Epithelial cell of esophagus (primary cell): ENCODE measurements around the gene NUDT1.

Experiments used
- DNase-seq: peaks from one replicate; pipeline ENCODE4 v3.0.0; 2010; ENCODE audit warnings: low read depth
- H3K4me3 ChIP-seq: 2 replicates; pipeline ENCODE4 v1.5.1; 2011; ENCODE audit warnings: mild to moderate bottlenecking, low read length, control low read depth
- TF ChIP-seq, protein P1 (sequence below): IDR thresholded peaks from 2 replicates; pipeline ENCODE4 v1.5.1; 2011; ENCODE audit warnings: low read depth, mild to moderate bottlenecking, low read length, control low read depth, inconsistent platforms; ENCODE audit not compliant: insufficient read depth; ENCODE audit errors: missing control alignments

The NUDT1 gene

DNA sequence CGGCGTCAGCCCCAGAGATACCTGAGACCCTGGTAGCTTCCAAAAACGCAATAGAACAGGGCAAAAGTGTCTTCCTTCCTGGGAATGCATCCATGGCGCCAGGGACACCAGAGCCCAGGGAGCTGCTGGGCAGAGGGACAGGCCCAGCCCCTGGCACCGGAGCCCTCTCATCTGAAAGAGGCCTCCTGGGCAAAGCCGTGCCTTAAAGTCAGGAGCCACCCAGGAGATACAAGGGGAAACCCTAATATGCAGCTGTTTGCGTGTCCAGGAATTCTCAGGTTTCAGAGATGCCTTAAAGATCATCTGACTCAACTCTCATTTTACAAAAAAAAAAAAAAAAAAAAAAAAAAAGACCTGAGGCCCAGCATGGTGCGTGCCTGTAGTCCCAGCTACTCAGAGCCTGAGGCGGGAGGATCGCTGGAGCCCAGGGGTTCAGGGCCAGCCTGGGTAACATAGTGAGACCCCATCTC is 28.0 kb downstream of the NUDT1 start:
- DNase-seq = no peak
- TF ChIP-seq, protein P1, sequence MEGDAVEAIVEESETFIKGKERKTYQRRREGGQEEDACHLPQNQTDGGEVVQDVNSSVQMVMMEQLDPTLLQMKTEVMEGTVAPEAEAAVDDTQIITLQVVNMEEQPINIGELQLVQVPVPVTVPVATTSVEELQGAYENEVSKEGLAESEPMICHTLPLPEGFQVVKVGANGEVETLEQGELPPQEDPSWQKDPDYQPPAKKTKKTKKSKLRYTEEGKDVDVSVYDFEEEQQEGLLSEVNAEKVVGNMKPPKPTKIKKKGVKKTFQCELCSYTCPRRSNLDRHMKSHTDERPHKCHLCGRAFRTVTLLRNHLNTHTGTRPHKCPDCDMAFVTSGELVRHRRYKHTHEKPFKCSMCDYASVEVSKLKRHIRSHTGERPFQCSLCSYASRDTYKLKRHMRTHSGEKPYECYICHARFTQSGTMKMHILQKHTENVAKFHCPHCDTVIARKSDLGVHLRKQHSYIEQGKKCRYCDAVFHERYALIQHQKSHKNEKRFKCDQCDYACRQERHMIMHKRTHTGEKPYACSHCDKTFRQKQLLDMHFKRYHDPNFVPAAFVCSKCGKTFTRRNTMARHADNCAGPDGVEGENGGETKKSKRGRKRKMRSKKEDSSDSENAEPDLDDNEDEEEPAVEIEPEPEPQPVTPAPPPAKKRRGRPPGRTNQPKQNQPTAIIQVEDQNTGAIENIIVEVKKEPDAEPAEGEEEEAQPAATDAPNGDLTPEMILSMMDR = no peak
- H3K4me3 ChIP-seq = no peak overlapping the region

DNA sequence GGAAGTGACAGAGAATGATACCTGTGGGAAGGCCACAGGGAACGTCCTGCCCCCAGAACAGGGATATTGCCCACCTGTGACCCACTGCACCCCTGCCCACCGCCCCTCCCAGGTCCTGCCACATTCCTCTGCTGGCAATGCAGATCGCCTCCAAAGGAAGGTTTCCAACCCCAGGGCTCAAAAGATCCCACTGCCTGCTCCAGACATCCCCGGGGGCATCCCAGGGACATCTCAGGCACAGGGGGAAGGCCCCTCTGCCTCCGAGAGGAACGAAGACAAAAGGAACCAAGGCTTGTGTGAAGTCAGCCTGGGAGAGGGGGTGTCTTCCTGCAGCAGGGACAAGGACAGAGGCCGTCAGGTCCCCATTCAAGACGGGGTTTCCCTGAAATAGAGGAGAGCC is 28.5 kb downstream of the NUDT1 start:
- TF ChIP-seq, protein P1 = no peak
- no peak for DNase-seq
- no peak overlapping the region for H3K4me3 ChIP-seq

- DNase-seq = no peak
- no peak overlapping the region for H3K4me3 ChIP-seq
- TF ChIP-seq, protein P1 = no peak
Observed at GRCh38 chr7:2271273-2272026, 29.4 kb downstream of the NUDT1 start.

- TF ChIP-seq, protein P1 = no peak
- no peak overlapping the region for H3K4me3 ChIP-seq
- DNase-seq = no peak
Observed at GRCh38 chr7:2272031-2272430, 30.0 kb downstream of the NUDT1 start.

GRCh38 chr7:2273866-2274265 is 31.8 kb downstream of the NUDT1 start:
- DNase-seq = no peak
- TF ChIP-seq, protein P1 = no peak
- no peak overlapping the region for H3K4me3 ChIP-seq

GRCh38 chr7:2274666-2275065 is 32.6 kb downstream of the NUDT1 start:
- TF ChIP-seq, protein P1 = no peak
- DNase-seq = no peak
- H3K4me3 ChIP-seq = no peak overlapping the region

DNA sequence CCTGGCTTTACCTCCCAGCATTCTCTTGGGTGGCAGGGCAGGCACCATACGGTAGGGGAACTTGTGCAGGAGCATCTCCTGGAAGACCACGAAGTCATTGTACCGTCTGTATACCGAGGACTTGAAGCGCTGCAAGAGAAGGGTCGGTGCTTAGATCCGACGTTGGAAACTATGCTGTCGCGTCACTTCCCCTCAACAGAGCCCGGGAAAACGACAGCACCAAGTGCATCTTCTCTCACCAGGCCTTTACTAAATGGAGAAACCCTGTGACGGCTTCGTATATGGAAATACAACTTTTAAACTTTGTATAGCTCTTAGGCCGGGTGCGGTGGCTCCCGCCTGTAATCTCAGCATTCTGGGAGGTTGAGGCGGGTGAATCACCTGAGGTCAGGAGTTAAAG is 33.1 kb downstream of the NUDT1 start:
- no peak for DNase-seq
- H3K4me3 ChIP-seq = no peak overlapping the region
- TF ChIP-seq, protein P1 = no peak
